PC-3 (cell line): Measurements from ENCODE around the gene ZFYVE9. TPM values are rescaled to one million over a fixed set of nuclear protein-coding genes. Genes with fewer than 3 reads are reported as not detected.

ENCODE experiments used
- ATAC-seq: fragments of 200-7000 bp; cut with Tn5 transposase; 2 replicates; pipeline ENCODE4 v1.9.1; 2020; ENCODE audit warnings: mild to moderate bottlenecking, moderate library complexity
- BruUV-seq: library from RNA; stranded (reverse); fragments of 400-500 nt; replicated peaks from 2 replicates; lab custom pipeline; 2021; lab: Mats Ljungman, UMichigan
- CTCF ChIA-PET: fragments of 300-600 bp; sonication (Branson Sonifier 250); formaldehyde crosslinking; loops from one replicate; lab custom pipeline; 2022; ENCODE audit warnings: antibody characterized with exemption; lab: Charles Lee
- POLR2A ChIA-PET: fragments of 300-600 bp; sonication (Branson Sonifier 250); formaldehyde crosslinking; loops from one replicate; lab custom pipeline; 2022; ENCODE audit warnings: antibody characterized with exemption; ENCODE audit not compliant: unreplicated experiment; lab: Charles Lee
- DNase-seq: peaks from one replicate; pipeline ENCODE4 v3.0.0-alpha.2; 2015
- H2AFZ ChIP-seq: fragments of 300-600 bp; sonication (generic); 2 replicates; pipeline ENCODE4 v1.6.0; 2016; ENCODE audit warnings: antibody characterized with exemption, low read length
- H3F3A ChIP-seq: fragments of 300-600 bp; sonication (generic); one replicate; pipeline ENCODE4 v1.6.0; 2017; ENCODE audit warnings: antibody characterized with exemption, low read length, control low read depth, mild to moderate bottlenecking; ENCODE audit not compliant: unreplicated experiment
- H3K27ac ChIP-seq: fragments of 300-600 bp; sonication (generic); 2 replicates; pipeline ENCODE4 v1.5.1; 2016; ENCODE audit warnings: mild to moderate bottlenecking, low read length
- H3K27me3 ChIP-seq: fragments of 300-600 bp; sonication (generic); 2 replicates; pipeline ENCODE4 v1.6.1; 2016; ENCODE audit warnings: low read length, mixed read lengths
- H3K36me3 ChIP-seq: fragments of 300-600 bp; sonication (generic); 2 replicates; pipeline ENCODE4 v1.6.1; 2016; ENCODE audit warnings: low read depth, mixed run types, low read length, mixed read lengths
- H3K4me1 ChIP-seq: fragments of 300-600 bp; sonication (generic); 2 replicates; pipeline ENCODE4 v1.5.1; 2016; ENCODE audit warnings: low read length; ENCODE audit not compliant: insufficient read depth
- H3K4me2 ChIP-seq: fragments of 300-600 bp; sonication (generic); 2 replicates; pipeline ENCODE4 v1.6.0; 2016; ENCODE audit warnings: low read length
- H3K4me3 ChIP-seq: fragments of 300-600 bp; sonication (generic); 2 replicates; pipeline ENCODE4 v1.5.1; 2016; ENCODE audit warnings: mild to moderate bottlenecking, low read length, mixed read lengths
- H3K79me2 ChIP-seq: fragments of 300-600 bp; sonication (generic); 2 replicates; pipeline ENCODE4 v1.6.1; 2017; ENCODE audit warnings: low read length, mixed read lengths
- H3K9ac ChIP-seq: fragments of 300-600 bp; sonication (generic); 2 replicates; pipeline ENCODE4 v1.6.0; 2016; ENCODE audit warnings: mild to moderate bottlenecking, low read length
- H3K9me2 ChIP-seq: fragments of 300-600 bp; sonication (generic); replicated peaks from 2 replicates; pipeline ENCODE4 v1.6.1; 2016; ENCODE audit warnings: mixed run types, low read length, mixed read lengths
- H3K9me3 ChIP-seq: fragments of 300-600 bp; sonication (generic); 2 replicates; pipeline ENCODE4 v1.6.1; 2016; ENCODE audit warnings: low read length, mixed read lengths
- H4K20me1 ChIP-seq: fragments of 300-600 bp; sonication (generic); 2 replicates; pipeline ENCODE4 v1.6.1; 2016; ENCODE audit warnings: low read length, mixed read lengths
- EZH2 ChIP-seq: fragments of 300-600 bp; sonication (generic); IDR thresholded peaks from one replicate; pipeline ENCODE4 v1.6.1; 2017; ENCODE audit warnings: antibody characterized with exemption, mild to moderate bottlenecking, low read length; ENCODE audit not compliant: unreplicated experiment
- EZH2phosphoT487 ChIP-seq: fragments of 300-600 bp; sonication (generic); IDR thresholded peaks from 2 replicates; pipeline ENCODE4 v1.6.1; 2018; ENCODE audit warnings: mild to moderate bottlenecking, antibody characterized with exemption, low read length, borderline replicate concordance
- intact Hi-C: fragments of 100-400 bp; cut with micrococcal nuclease; formaldehyde crosslinking; loops from 2 replicates; pipeline ENCODE4 v1.9.0; 2023
- total RNA-seq: library from RNA; depleted of rRNA; stranded (reverse); fragments of >200 nt; gene quantifications from 2 replicates; pipeline ENCODE4 v1.2.3, GENCODE V29; 2014; rRNA removed
- TF ChIP-seq, protein P1 (sequence below): fragments of 300-600 bp; sonication (generic); conservative IDR thresholded peaks from 2 replicates; pipeline ENCODE4 v1.5.1; 2017; ENCODE audit warnings: antibody characterized with exemption, low read depth, mild to moderate bottlenecking, low read length

The ZFYVE9 gene
- total RNA-seq, 1 experiment from 2014 or later, result 14.2 TPM

DNA sequence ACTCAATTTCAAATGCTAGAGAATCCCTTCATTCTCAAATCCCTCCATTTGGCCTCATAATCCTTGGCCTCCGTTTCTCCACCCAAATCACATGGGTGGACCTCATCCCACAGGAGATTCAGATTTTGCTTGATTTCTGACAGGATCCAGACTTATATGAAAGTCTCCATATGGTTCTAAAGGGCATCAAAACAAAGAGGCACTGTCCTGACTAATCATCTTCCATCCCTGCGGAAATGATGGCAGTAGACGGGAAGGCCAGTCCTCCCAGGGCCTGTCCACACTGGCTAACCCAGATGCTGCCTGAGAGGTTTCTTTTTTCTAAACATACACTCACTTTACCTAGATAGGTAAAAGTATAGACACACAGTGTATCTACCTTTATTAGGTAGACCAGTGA, 243.5 kb downstream of the ZFYVE9 start:
- intact Hi-C loops, result no loop called here
- TF ChIP-seq EZH2phosphoT487 (no peak), EZH2 (no peak)
- TF ChIP-seq, protein P1, sequence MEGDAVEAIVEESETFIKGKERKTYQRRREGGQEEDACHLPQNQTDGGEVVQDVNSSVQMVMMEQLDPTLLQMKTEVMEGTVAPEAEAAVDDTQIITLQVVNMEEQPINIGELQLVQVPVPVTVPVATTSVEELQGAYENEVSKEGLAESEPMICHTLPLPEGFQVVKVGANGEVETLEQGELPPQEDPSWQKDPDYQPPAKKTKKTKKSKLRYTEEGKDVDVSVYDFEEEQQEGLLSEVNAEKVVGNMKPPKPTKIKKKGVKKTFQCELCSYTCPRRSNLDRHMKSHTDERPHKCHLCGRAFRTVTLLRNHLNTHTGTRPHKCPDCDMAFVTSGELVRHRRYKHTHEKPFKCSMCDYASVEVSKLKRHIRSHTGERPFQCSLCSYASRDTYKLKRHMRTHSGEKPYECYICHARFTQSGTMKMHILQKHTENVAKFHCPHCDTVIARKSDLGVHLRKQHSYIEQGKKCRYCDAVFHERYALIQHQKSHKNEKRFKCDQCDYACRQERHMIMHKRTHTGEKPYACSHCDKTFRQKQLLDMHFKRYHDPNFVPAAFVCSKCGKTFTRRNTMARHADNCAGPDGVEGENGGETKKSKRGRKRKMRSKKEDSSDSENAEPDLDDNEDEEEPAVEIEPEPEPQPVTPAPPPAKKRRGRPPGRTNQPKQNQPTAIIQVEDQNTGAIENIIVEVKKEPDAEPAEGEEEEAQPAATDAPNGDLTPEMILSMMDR, result no peak
- Histone ChIP-seq H3K9me3 (no peaks in the 10 kb centered on the region), H3K27ac (no peak overlapping the region), H4K20me1 (no peaks in the 10 kb centered on the region), H3K36me3 (peaks cover 64% of the 10 kb centered on the region), H3K27me3 (no peaks in the 10 kb centered on the region), H3K9ac (no peak overlapping the region), H3F3A (no peaks in the 10 kb centered on the region), H3K4me1 (no peaks in the 10 kb centered on the region), H3K79me2 (no peaks in the 10 kb centered on the region), H3K9me2 (no peaks in the 10 kb centered on the region), H3K4me2 (no peak overlapping the region), H2AFZ (no peak overlapping the region), H3K4me3 (no peak overlapping the region)
- DNase-seq (no peak), ATAC-seq (no peak)
- ChIA-PET POLR2A (no interaction called here), CTCF (no interaction called here)
- no TSS peak for BruUV-seq

DNA sequence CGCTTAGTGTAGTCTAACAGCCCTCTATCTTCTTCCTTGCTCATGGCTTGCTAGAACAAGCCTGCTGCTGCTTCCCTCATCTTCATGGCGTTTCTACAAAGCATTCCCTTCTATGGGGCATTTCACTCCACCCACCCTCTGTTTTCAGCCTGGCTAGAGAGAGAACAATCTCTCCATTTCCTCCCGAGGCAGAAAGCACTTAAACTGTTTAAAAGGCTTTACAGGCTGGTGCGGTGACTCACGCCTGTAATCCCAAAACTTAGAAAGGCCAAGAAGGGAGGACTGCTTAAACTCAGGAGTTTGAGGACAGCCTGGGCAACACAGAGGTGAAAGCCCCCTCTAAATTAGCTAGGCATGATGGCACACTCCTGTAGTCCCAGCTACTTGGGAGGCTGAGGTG, 244.6 kb downstream of the ZFYVE9 start:
- Histone ChIP-seq H3K9me2 (no peaks in the 10 kb centered on the region), H3K4me2 (no peak overlapping the region), H3K79me2 (no peaks in the 10 kb centered on the region), H3F3A (no peaks in the 10 kb centered on the region), H3K9ac (no peak overlapping the region), H4K20me1 (no peaks in the 10 kb centered on the region), H3K4me1 (no peaks in the 10 kb centered on the region), H3K27ac (no peak overlapping the region), H3K9me3 (no peaks in the 10 kb centered on the region), H2AFZ (no peak overlapping the region), H3K4me3 (no peak overlapping the region), H3K27me3 (no peaks in the 10 kb centered on the region), H3K36me3 (peaks cover 55% of the 10 kb centered on the region)
- ChIA-PET CTCF (no interaction called here), POLR2A (no interaction called here)
- no TSS peak for BruUV-seq
- DNase-seq, result no peak
- TF ChIP-seq EZH2phosphoT487, result no peak
- no peak for TF ChIP-seq EZH2
- TF ChIP-seq, protein P1, result no peak
- intact Hi-C loops, result no loop called here
- no peak for ATAC-seq

DNA sequence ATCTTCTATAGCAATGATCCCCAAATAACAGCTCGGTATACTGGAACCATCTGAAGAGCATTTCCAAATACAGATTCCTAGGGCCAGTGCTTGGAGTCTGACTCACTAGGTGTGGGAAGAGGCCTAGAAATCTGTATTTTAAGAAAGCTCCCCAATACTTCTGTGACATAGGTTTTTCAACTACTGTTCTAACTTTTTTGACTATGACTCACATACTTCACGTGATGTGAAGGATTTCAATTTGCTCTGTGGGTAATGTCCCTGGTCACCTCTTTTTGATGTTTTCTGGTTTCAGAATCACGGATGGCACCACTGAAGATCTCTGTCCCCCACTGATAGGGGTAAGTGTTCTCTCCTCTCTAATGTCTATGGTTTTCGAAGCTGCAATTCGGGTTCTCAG, 251.3 kb downstream of the ZFYVE9 start:
- Histone ChIP-seq H3K79me2 (no peaks in the 10 kb centered on the region), H3K9me2 (no peaks in the 10 kb centered on the region), H2AFZ (no peak overlapping the region), H3K9ac (no peak overlapping the region), H3K36me3 (peaks cover 66% of the 10 kb centered on the region), H3K4me2 (no peak overlapping the region), H3K27me3 (no peaks in the 10 kb centered on the region), H4K20me1 (0 out of 2 replicates have a peak, but pooled peaks cover 5% of the 10 kb centered on the region), H3K4me3 (no peak overlapping the region), H3K9me3 (no peaks in the 10 kb centered on the region), H3K27ac (no peak overlapping the region), H3K4me1 (no peaks in the 10 kb centered on the region), H3F3A (no peaks in the 10 kb centered on the region)
- no peak for TF ChIP-seq EZH2
- TF ChIP-seq, protein P1, result no peak
- no peak for TF ChIP-seq EZH2phosphoT487
- no TSS peak for BruUV-seq
- intact Hi-C loops, result no loop called here
- ATAC-seq (no peak), DNase-seq (no peak)
- POLR2A ChIA-PET, result no interaction called here
- CTCF ChIA-PET, result no interaction called here

Other genes starting within 250 kb of the ZFYVE9 start
- gene RAB3B, start 151.4 kb upstream of the ZFYVE9 start, total RNA-seq, result 4.5 and 5.0 TPM in 2 replicates
- 9.7 and 12.8 TPM in 2 replicates for gene KTI12, start 108.3 kb upstream of the ZFYVE9 start, total RNA-seq
- gene TXNDC12, start 86.9 kb upstream of the ZFYVE9 start, total RNA-seq, result 28.6 and 36.8 TPM in 2 replicates
- 33.8 and 50.4 TPM in 2 replicates for gene BTF3L4, start 85.8 kb upstream of the ZFYVE9 start, total RNA-seq
- 26.0 and 26.8 TPM in 2 replicates for gene CC2D1B, start 224.1 kb downstream of the ZFYVE9 start, total RNA-seq